GM12872 (cell line): ENCODE measurements around the gene ZNF593OS.

Experiments used
- TF ChIP-seq, protein P1 (sequence below): IDR thresholded peaks from 3 replicates; pipeline ENCODE4 v1.5.1; 2011; ENCODE audit warnings: low read depth, mild to moderate bottlenecking, low read length, moderate library complexity; ENCODE audit not compliant: insufficient read depth

The ZNF593OS gene

DNA sequence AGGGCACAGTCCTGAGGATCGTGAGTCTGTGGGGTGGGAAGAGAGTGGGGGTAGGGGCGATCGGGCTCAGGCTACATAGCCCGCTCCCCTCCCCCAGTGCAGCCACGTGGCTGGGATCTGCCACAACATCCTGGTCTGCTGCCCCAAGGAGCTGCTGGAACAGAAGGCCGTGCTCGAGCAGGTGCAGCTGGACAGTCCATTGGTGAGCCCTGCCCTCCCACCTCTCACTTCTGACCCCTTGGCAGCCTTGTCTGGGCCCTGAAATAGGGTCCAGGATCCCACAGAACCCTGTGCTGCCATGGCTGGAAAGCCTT lies 10.7 kb upstream of the ZNF593OS start:
- TF ChIP-seq, protein P1, sequence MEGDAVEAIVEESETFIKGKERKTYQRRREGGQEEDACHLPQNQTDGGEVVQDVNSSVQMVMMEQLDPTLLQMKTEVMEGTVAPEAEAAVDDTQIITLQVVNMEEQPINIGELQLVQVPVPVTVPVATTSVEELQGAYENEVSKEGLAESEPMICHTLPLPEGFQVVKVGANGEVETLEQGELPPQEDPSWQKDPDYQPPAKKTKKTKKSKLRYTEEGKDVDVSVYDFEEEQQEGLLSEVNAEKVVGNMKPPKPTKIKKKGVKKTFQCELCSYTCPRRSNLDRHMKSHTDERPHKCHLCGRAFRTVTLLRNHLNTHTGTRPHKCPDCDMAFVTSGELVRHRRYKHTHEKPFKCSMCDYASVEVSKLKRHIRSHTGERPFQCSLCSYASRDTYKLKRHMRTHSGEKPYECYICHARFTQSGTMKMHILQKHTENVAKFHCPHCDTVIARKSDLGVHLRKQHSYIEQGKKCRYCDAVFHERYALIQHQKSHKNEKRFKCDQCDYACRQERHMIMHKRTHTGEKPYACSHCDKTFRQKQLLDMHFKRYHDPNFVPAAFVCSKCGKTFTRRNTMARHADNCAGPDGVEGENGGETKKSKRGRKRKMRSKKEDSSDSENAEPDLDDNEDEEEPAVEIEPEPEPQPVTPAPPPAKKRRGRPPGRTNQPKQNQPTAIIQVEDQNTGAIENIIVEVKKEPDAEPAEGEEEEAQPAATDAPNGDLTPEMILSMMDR, result no peak

DNA sequence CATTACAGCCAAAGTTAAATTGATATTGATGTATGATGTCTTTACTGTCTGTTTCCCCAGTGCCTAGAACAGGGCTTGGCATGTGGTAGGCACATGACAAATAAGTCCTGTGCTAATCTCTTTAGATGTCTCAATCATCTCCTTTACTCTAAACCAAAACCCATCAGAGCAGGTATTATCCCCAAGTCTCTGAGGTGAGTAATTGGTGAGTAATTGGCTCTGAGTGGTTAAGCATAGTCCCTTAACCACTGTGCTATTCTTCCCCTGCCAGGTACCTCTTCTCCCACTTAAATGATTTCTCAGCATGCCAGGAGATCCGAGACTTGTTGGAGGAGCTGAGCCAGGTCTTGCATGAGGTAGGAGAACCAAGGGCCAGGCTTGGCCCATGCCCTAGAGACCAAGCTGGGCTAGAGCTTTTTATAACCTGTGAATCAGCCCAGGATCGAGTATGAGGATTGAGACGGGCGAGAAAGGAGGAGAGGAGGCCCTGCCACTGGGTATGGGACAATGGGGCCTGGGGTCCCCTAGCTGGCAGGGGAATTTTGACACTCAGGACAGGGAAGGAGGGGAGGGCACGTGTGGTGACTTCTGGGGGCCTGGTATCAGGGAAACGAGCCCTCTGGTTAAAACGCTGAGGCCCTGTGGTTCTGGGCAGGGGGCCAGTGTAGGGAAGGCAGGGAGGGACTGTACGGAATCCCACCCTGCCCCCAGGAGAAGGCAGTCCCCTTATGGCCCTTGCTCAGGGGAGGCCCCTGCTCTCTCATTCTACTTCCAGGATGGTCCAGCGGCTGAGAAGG lies 10.2 kb upstream of the ZNF593OS start:
- TF ChIP-seq, protein P1, result no peak

DNA sequence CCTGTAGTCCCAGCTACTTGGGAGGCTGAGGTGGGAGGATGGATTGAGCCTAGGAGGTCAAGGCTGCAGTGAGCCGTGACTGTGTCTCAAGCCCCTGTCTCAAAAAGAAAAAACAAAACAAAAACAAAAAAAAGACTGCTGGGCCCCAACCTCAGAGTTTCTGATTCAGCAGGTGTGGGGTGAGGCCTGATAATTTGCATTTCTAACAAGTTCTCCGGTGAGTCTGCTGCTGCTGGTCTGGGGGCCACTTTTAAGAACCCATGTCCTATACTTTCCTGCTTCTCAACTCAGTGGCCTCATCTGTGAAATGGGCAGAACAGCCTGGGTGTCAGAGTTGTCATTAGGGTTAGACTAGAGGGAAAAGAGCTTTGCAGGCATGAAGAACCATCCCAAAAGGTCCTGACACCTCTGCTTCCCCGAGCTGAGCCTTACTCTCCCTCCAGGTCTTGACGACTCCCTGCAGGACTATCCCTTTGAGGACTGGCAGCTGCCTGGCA lies 8.4 kb upstream of the ZNF593OS start:
- TF ChIP-seq, protein P1, result no peak

DNA sequence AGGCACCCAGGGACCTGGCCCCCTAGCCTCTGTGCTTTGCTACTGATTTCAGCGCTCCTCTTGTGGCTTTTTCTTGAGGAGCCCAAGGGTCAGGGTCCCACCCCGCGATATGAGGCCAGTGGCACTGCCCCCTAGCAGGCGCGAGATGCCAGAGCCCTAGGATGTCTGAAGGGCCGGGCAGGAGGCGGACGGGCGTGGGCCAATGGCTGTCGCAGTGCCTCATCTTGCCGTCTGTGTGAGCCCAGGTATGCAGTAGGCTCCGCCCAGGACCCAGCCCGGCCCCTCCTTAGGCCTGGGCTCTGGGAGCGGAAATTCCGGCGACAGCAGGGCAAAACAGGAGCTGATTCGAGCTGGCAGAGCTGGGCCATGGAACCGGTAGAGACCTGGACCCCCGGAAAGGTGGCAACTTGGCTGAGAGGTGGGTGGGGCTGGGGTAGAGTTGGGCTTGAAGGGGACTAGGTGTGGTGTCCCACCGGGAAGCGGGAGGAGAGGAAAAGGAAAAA lies 5.6 kb upstream of the ZNF593OS start, which contains the start of gene CNKSR1:
CNKSR1 (plus strand) TSS at position 310 of the 503 bp plus-strand sequence; CDS start at position 367, 57 bp downstream.
- TF ChIP-seq, protein P1, result no peak

DNA sequence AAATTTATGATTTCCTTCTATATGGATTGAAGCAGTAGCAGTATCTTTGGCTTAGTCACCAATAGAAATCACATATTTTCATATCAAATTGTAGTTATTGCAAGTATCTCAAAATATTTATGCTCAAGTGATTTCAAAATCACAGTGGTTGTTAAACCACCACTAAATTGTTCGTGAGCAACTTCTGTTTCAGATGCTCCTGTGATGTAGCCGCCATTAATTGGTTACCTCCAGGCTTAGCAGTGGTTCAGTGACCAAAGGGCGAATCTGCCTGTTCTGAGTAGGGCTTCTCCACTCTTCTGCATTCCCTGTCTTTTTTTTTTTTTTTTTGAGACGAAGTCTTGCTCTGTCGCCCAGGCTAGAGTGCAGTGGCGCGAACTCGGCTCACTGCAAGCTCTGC lies 3.7 kb upstream of the ZNF593OS start:
- TF ChIP-seq, protein P1, result no peak

DNA sequence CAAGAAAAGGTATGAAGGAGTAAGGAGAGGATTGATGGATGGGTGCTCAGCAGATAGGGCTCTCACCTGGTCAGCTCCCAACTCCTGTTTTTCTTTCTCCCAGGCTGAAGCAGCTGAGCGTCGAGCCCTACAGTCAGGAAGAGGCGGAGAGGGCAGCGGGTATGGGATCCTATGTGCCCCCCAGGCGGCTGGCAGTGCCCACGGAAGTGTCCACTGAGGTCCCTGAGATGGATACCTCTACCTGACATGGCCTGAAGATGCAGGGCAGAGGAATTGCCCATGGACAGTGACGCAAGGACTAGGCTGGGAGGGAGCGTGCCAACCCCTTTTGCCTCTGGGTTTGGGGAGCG lies 1.2 kb downstream of the ZNF593OS start:
- TF ChIP-seq, protein P1, result no peak

DNA sequence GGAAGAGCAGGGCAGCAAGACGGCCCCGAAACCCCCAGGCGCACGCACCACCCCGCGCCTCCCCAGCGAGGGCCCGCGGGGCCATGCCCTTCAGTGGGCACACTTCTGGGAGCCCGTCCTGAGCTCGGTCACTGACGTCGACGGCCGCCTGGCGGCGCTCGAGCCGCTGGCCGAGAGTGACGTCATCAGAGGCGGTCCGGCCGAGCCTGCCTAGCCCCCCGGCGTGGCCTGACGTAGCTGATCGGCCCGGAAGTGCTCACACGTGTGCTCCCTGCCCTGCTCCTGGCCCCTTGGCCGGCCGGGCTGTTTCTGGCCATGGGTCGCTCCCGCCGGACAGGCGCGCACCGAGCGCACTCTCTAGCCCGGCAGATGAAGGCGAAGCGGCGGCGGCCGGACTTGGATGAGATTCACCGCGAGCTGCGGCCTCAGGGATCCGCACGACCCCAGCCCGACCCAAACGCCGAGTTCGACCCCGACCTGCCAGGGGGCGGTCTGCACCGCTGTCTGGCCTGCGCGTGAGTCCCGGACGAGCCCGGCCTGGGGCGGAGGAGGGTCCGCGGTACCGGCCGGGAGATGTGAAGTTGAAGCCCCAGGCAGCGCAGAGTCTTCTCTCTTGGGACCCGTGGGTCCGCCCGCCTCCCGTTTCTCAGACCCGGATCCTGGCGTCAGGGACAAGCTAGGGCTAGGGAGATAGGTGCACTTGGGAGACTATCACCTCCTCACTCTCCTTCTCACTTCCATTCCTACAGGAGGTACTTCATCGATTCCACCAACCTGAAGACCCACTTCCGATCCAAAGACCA lies 1.8 kb downstream of the ZNF593OS start, which contains the start of gene ZNF593:
ZNF593 (plus strand) TSS at position 240 of the 803 bp plus-strand sequence; CDS start at position 316, 76 bp downstream.
- TF ChIP-seq, protein P1, result peak; percentile 98
